Measurements from ENCODE around the gene C5orf58. TPM values are rescaled to one million over a fixed set of nuclear protein-coding genes. Genes with fewer than 3 reads are reported as not detected.

Gene C5orf58
- polyA plus RNA-seq, 5 donors: 0.29 to 0.94 (median 0.31) TPM

- no peak for DNase-seq
Measured at GRCh38 chr5:170254056-170254455, 21.3 kb downstream of the C5orf58 start.

- DNase-seq: no peak
Measured at GRCh38 chr5:170256571-170256970, 23.8 kb downstream of the C5orf58 start.

GRCh38 chr5:170257370-170257769 is 24.6 kb downstream of the C5orf58 start:
- DNase-seq: no peak

- DNase-seq: no peak
Measured at GRCh38 chr5:170261528-170262043, 28.8 kb downstream of the C5orf58 start.

- no peak for DNase-seq
Measured at GRCh38 chr5:170262061-170263045, 29.6 kb downstream of the C5orf58 start.

- DNase-seq: no peak
Measured at GRCh38 chr5:170263906-170264305, 31.1 kb downstream of the C5orf58 start.

GRCh38 chr5:170265522-170265921 is 32.7 kb downstream of the C5orf58 start:
- peak; percentile 81 to 83 for DNase-seq

GRCh38 chr5:170266570-170267381 is 34.0 kb downstream of the C5orf58 start:
- no peak for DNase-seq

GRCh38 chr5:170267431-170268152 is 34.8 kb downstream of the C5orf58 start:
- DNase-seq: peak; percentile 46 to 55

- no peak for DNase-seq
Measured at GRCh38 chr5:170268153-170268689, 35.4 kb downstream of the C5orf58 start.

- DNase-seq: no peak
Measured at GRCh38 chr5:170268884-170269283, 36.1 kb downstream of the C5orf58 start.

GRCh38 chr5:170269579-170269978 is 36.8 kb downstream of the C5orf58 start:
- no peak for DNase-seq

- no peak for DNase-seq
Measured at GRCh38 chr5:170270293-170271069, 37.7 kb downstream of the C5orf58 start.

GRCh38 chr5:170273968-170274710 is 41.4 kb downstream of the C5orf58 start:
- DNase-seq: no peak

GRCh38 chr5:170275376-170275994 is 42.7 kb downstream of the C5orf58 start:
- no peak for DNase-seq

- no peak for DNase-seq
Measured at GRCh38 chr5:170276140-170276539, 43.4 kb downstream of the C5orf58 start.

- no peak for DNase-seq
Measured at GRCh38 chr5:170277867-170278281, 45.1 kb downstream of the C5orf58 start.

- no peak for DNase-seq
Measured at GRCh38 chr5:170278611-170279458, 46.0 kb downstream of the C5orf58 start.
